ENCODE results near the gene FLOT1. TPM values are rescaled to one million over a fixed set of nuclear protein-coding genes. Genes with fewer than 3 reads are reported as not detected.
A peak's percentile ranks its signal among the peaks of the same experiment; 100 is the strongest.

Gene FLOT1
- total and polyA plus RNA-seq, 2 of the 13 experiments (the other 11 are each of a cell fraction or from before 2014, with no cell fraction given), result 82.3 to 130 TPM

- peak; percentile 55; the same call in 1 of the 2 replicates for TF ChIP-seq ZNF503 (CRISPR knock-in tag; IDR thresholded peaks at IDR 0.05)
- TF ChIP-seq ZFP36L1 (CRISPR knock-in tag; IDR thresholded peaks at IDR 0.05), result no peak
- TF ChIP-seq ZNF362 (CRISPR knock-in tag; IDR thresholded peaks at IDR 0.05; ENCODE audit: borderline replicate concordance), result peak; percentile 90
- TF ChIP-seq ZNF776 (CRISPR knock-in tag; IDR thresholded peaks at IDR 0.05), result 0 out of 2 replicates have a peak, but pooled peaks have one; percentile 64
- peak; percentile 73 for TF ChIP-seq MNT (IDR thresholded peaks at IDR 0.05)
- TF ChIP-seq NFYC (CRISPR knock-in tag; IDR thresholded peaks at IDR 0.05), result no peak
- no peak for TF ChIP-seq ZNF496 (CRISPR knock-in tag; IDR thresholded peaks at IDR 0.05; ENCODE audit: insufficient replicate concordance)
- no peak for TF ChIP-seq PAWR (CRISPR knock-in tag; IDR thresholded peaks at IDR 0.05; ENCODE audit: borderline replicate concordance)
- TF ChIP-seq SMARCE1 (IDR thresholded peaks at IDR 0.05; ENCODE audit: borderline replicate concordance), result no peak
- no peak for TF ChIP-seq ZNF703 (CRISPR knock-in tag; IDR thresholded peaks at IDR 0.05; ENCODE audit: borderline replicate concordance)
- TF ChIP-seq PBX3 (CRISPR knock-in tag; IDR thresholded peaks at IDR 0.05; ENCODE audit: borderline replicate concordance), result no peak
- TF ChIP-seq ZNF574 (CRISPR knock-in tag; IDR thresholded peaks at IDR 0.05), result peak; percentile 90
- TF ChIP-seq POLR2AphosphoS5 (IDR thresholded peaks at IDR 0.05; ENCODE audit: low read depth, low read length), result peak; percentile 39
- peak; percentile 88; the same call in 1 of the 2 replicates for TF ChIP-seq SIN3A (IDR thresholded peaks at IDR 0.05; ENCODE audit: borderline replicate concordance, low read depth, low read length)
- TF ChIP-seq ZNF589 (CRISPR knock-in tag; conservative IDR thresholded peaks at IDR 0.05), result no peak
- TF ChIP-seq ARHGAP35 (CRISPR knock-in tag; IDR thresholded peaks at IDR 0.05; ENCODE audit: borderline replicate concordance), result 0 out of 2 replicates have a peak, but pooled peaks have one; percentile 27
- TF ChIP-seq ZNF510 (CRISPR knock-in tag; IDR thresholded peaks at IDR 0.05; ENCODE audit: low read depth), result no peak; the same call in 1 of the 2 replicates
- peak; percentile 52; the same call in 1 of the 2 replicates for TF ChIP-seq ZNF138 (CRISPR knock-in tag; IDR thresholded peaks at IDR 0.05; ENCODE audit: low read depth)
- TF ChIP-seq ZNF136 (CRISPR knock-in tag; IDR thresholded peaks at IDR 0.05; ENCODE audit: low read depth), result no peak
These were observed 21.1 kb downstream of the FLOT1 start (continued) for GRCh38 chr6:30721198-30722024.
